DND-41 (cell line): ENCODE results near the gene MAX.

Experiments
- CTCF ChIP-seq: IDR thresholded peaks from 2 replicates; pipeline ENCODE4 v1.5.1; 2012; ENCODE audit warnings: borderline replicate concordance, low read length, moderate library complexity, mild to moderate bottlenecking; ENCODE audit not compliant: poor library complexity, severe bottlenecking; ENCODE audit errors: extremely low read depth
- EZH2 ChIP-seq: IDR thresholded peaks from 3 replicates; pipeline ENCODE4 v1.6.1; 2012; ENCODE audit warnings: borderline replicate concordance, low read depth, mild to moderate bottlenecking, moderate library complexity, low read length, inconsistent platforms; ENCODE audit not compliant: severe bottlenecking

GRCh38 chr14:65041434-65041915 lies 60.8 kb downstream of the MAX start:
- TF ChIP-seq CTCF (no peak), EZH2 (no peak)
